SK-N-SH (cell line): ENCODE data around the gene CACNA1H. TPM values are rescaled to one million over a fixed set of nuclear protein-coding genes. Genes with fewer than 3 reads are reported as not detected.

Experiments
- CTCF ChIA-PET: fragments of 300-600, 350-600 bp; formaldehyde crosslinking; extraction: SDS; loops from one replicate; lab custom pipeline; 2021; lab: Yijun Ruan, JAX
- POLR2A ChIA-PET: fragments of 350-600 bp; sonication (Branson Sonifier 250); formaldehyde crosslinking; extraction: SDS; loops from one replicate; lab custom pipeline; 2020; ENCODE audit warnings: antibody characterized with exemption, inconsistent platforms; lab: Yijun Ruan, JAX
- DNase-seq: peaks from one replicate; pipeline ENCODE4 v3.0.0; 2012
- H2AFZ ChIP-seq: fragments of 200-600 bp; sonication (generic); 2 replicates; pipeline ENCODE4 v1.8.1; 2016; ENCODE audit warnings: antibody characterized with exemption, mild to moderate bottlenecking, low read depth
- H3F3A ChIP-seq: fragments of 200-600 bp; sonication (generic); replicated peaks from 2 replicates; pipeline ENCODE3; 2016; ENCODE audit warnings: antibody characterized with exemption, mild to moderate bottlenecking; ENCODE audit not compliant: insufficient read depth
- H3K27ac ChIP-seq, 2 experiments: fragments of 200-500 bp in 1 of 2; fragments of 200-600 bp in 1 of 2; sonication (Bioruptor generic) in 1 of 2; sonication (generic), shearing (Covaris generic) in 1 of 2; 2 replicates each; pipeline versions ENCODE4 v1.5.1 to v1.6.1; 2014 to 2016; ENCODE audit warnings: low read depth in 2 of 2, inconsistent platforms in 1 of 2, low read length in 1 of 2, mild to moderate bottlenecking in 1 of 2, mixed read lengths in 1 of 2
- H3K27me3 ChIP-seq: fragments of 200-600 bp; sonication (generic), shearing (Covaris generic); 2 replicates; pipeline ENCODE4 v1.6.1; 2016; ENCODE audit warnings: mixed run types; ENCODE audit not compliant: insufficient read depth
- H3K36me3 ChIP-seq, 2 experiments: fragments of 200-500 bp in 1 of 2; fragments of 200-600 bp in 1 of 2; sonication (Bioruptor generic) in 1 of 2; sonication (generic) in 1 of 2; replicated peaks in 1 of 2; 2 replicates each; pipeline versions ENCODE3 to v1.5.1; 2014 to 2016; ENCODE audit warnings: low read length in 1 of 2, mild to moderate bottlenecking in 1 of 2; ENCODE audit not compliant: insufficient read depth in 2 of 2, control insufficient read depth in 1 of 2
- H3K4me1 ChIP-seq, 2 experiments: fragments of 200-500 bp in 1 of 2; fragments of 200-600 bp in 1 of 2; sonication (Bioruptor generic) in 1 of 2; sonication (generic), shearing (Covaris generic) in 1 of 2; 2 replicates each; pipeline versions ENCODE4 v1.5.1 to v1.6.1; 2014 to 2016; ENCODE audit warnings: low read depth in 1 of 2, low read length in 1 of 2, mixed run types in 1 of 2; ENCODE audit not compliant: insufficient read depth in 2 of 2, control insufficient read depth in 1 of 2
- H3K4me2 ChIP-seq: fragments of 200-600 bp; sonication (generic), shearing (Covaris generic); 2 replicates; pipeline ENCODE4 v1.6.1; 2017; ENCODE audit warnings: mixed run types
- H3K4me3 ChIP-seq, 2 experiments: fragments of 200-500 bp in 1 of 2; fragments of 200-600 bp in 1 of 2; sonication (Bioruptor generic) in 1 of 2; sonication (generic), shearing (Covaris generic) in 1 of 2; 2 replicates each; pipeline versions ENCODE4 v1.5.1 to v1.8.1; 2014 to 2016; ENCODE audit warnings: low read depth in 2 of 2, inconsistent platforms in 1 of 2, low read length in 1 of 2, mild to moderate bottlenecking in 1 of 2, mixed read lengths in 1 of 2, moderate library complexity in 1 of 2
- H3K79me2 ChIP-seq: fragments of 200-600 bp; sonication (generic); 2 replicates; pipeline ENCODE4 v1.8.1; 2017; ENCODE audit warnings: mild to moderate bottlenecking; ENCODE audit not compliant: insufficient read depth
- H3K9ac ChIP-seq: fragments of 200-600 bp; sonication (generic); 2 replicates; pipeline ENCODE4 v1.6.1; 2017; ENCODE audit warnings: mixed run types
- H3K9me2 ChIP-seq: fragments of 200-600 bp; sonication (generic); 2 replicates; pipeline ENCODE4 v1.6.1; 2017; ENCODE audit warnings: mixed run types
- H3K9me3 ChIP-seq: fragments of 200-600 bp; sonication (generic); 2 replicates; pipeline ENCODE4 v1.6.1; 2017; ENCODE audit warnings: mixed run types, mild to moderate bottlenecking, moderate library complexity
- H4K20me1 ChIP-seq: fragments of 200-600 bp; sonication (generic); 2 replicates; pipeline ENCODE4 v1.6.1; 2017; ENCODE audit warnings: mild to moderate bottlenecking, mixed run types; ENCODE audit not compliant: insufficient read depth
- CHD2 ChIP-seq: fragments of 150-350 bp; IDR thresholded peaks from 2 replicates; pipeline ENCODE4 v1.6.1; 2018; ENCODE audit warnings: low read length; ENCODE audit not compliant: partially characterized antibody
- EP300 ChIP-seq, 2 experiments: IDR thresholded peaks; 2 replicates each; pipeline versions ENCODE4 v1.4.0 to v1.6.1; 2012; ENCODE audit warnings: borderline replicate concordance in 1 of 2, low read depth in 1 of 2, low read length in 1 of 2
- EZH2phosphoT487 ChIP-seq: fragments of 200-600 bp; sonication (generic); IDR thresholded peaks from 2 replicates; pipeline ENCODE4 v1.6.1; 2017; ENCODE audit warnings: low read depth, mixed run types, mild to moderate bottlenecking, antibody characterized with exemption, moderate library complexity, borderline replicate concordance
- FOXJ3 ChIP-seq: sonication (generic); formaldehyde crosslinking; IDR thresholded peaks from 2 replicates; pipeline ENCODE4 v1.5.1; 2020; ENCODE audit warnings: mild to moderate bottlenecking, missing genetic modification reagents
- IRF3 ChIP-seq: fragments of 150-350 bp; IDR thresholded peaks from 2 replicates; pipeline ENCODE4 v1.6.1; 2016; ENCODE audit warnings: mild to moderate bottlenecking, low read depth, low read length
- JUND ChIP-seq: IDR thresholded peaks from 2 replicates; pipeline ENCODE4 v1.4.0; 2012
- MEF2A ChIP-seq: IDR thresholded peaks from 2 replicates; pipeline ENCODE4 v1.4.0; 2012; ENCODE audit warnings: low read depth, borderline replicate concordance
- MXI1 ChIP-seq: IDR thresholded peaks from 2 replicates; pipeline ENCODE4 v1.6.1; 2012; ENCODE audit warnings: mild to moderate bottlenecking, low read depth, low read length, improper control_type of control experiment
- NRF1 ChIP-seq: IDR thresholded peaks from 2 replicates; pipeline ENCODE4 v1.6.1; 2012; ENCODE audit warnings: low read depth, mild to moderate bottlenecking, low read length
- PBX3 ChIP-seq: IDR thresholded peaks from 2 replicates; pipeline ENCODE4; 2012
- POLR2AphosphoS5 ChIP-seq: IDR thresholded peaks from 2 replicates; pipeline ENCODE4 v1.6.1; 2012; ENCODE audit warnings: low read depth, low read length
- RXRA ChIP-seq: IDR thresholded peaks from 2 replicates; pipeline ENCODE4 v1.4.0; 2012; ENCODE audit warnings: low read depth, mild to moderate bottlenecking, borderline replicate concordance
- TAF1 ChIP-seq: IDR thresholded peaks from 2 replicates; pipeline ENCODE4 v1.6.1; 2012; ENCODE audit warnings: low read depth, mild to moderate bottlenecking, low read length, moderate library complexity, borderline replicate concordance
- TCF12 ChIP-seq: IDR thresholded peaks from 2 replicates; pipeline ENCODE4 v1.4.0; 2012
- USF1 ChIP-seq: IDR thresholded peaks from 2 replicates; pipeline ENCODE4 v1.4.0; 2012; ENCODE audit warnings: low read depth, borderline replicate concordance
- WGBS: methylation state at CpG from one replicate; pipeline ENCODE4 v1.1.6; 2017; ENCODE audit warnings: low lambda C conversion rate; 5-methylcytosine and 5-hydroxymethylcytosine counted together
- polyA plus RNA-seq, 3 experiments: library from polyadenylated mRNA; depleted of rRNA; stranded (reverse); fragments of >200 nt; gene quantifications; 2 replicates each; pipeline ENCODE4 v1.2.3, GENCODE V29; 2012

CACNA1H gene
- polyA plus RNA-seq, 1 of the 3 experiments (the other 2 are of a cell fraction) = not detected

- TF ChIP-seq PBX3 (no peak), NRF1 (no peak), EP300 (IDR thresholded peaks at IDR 0.05; ENCODE audit: borderline replicate concordance in 1 of 2, low read depth in 1 of 2, low read length in 1 of 2) (no peak), JUND (no peak; the same call in 1 of the 2 replicates), EZH2phosphoT487 (no peak), USF1 (no peak), FOXJ3 (no peak), MXI1 (no peak), POLR2AphosphoS5 (no peak), TCF12 (peak; percentile 38; the same call in 1 of the 2 replicates)
Measured at GRCh38 chr16:1182316-1182671, 29.4 kb downstream of the CACNA1H start (continued).

- Histone ChIP-seq H3K79me2 (no peaks in the 10 kb centered on the region), H3K9ac (no peak overlapping the region), H3K9me3 (no peaks in the 10 kb centered on the region), H2AFZ (no peak overlapping the region), H3K4me3 (peak overlapping the region in 1 of 2 experiments; percentile 47; a peak in 1 of 4 replicates), H3K9me2 (no peaks in the 10 kb centered on the region), H4K20me1 (no peaks in the 10 kb centered on the region), H3K4me1 (peaks cover 0 to 17% of the 10 kb centered on the region in 2 experiments; a peak in 2 of 4 replicates), H3K36me3 (no peaks in the 10 kb centered on the region), H3K27me3 (peaks cover 32% of the 10 kb centered on the region), H3K4me2 (peak overlapping the region; percentile 86), H3K27ac (no peak overlapping the region), H3F3A (no peaks in the 10 kb centered on the region)
- ChIA-PET POLR2A (no interaction called here), CTCF (interaction anchor here (1.6 kb wide), 1 partner anchor 9 kb away, joined by 5 read pairs; no protein-coding TSS in a partner anchor)
- WGBS = 28% methylated on average over 10 of the region's 45 CpGs
- TF ChIP-seq TAF1 (no peak), IRF3 (no peak), MEF2A (no peak), CHD2 (no peak), EP300 (IDR thresholded peaks at IDR 0.05; ENCODE audit: borderline replicate concordance in 1 of 2, low read depth in 1 of 2, low read length in 1 of 2) (no peak), RXRA (no peak)
- peak; percentile 55 for DNase-seq
Measured at GRCh38 chr16:1182950-1183907, 30.3 kb downstream of the CACNA1H start.
